ENCODE results near the gene CHP1.
"Not testable (repeated sequence)": the region's sequence is repeated elsewhere in the genome, so short reads cannot be mapped to it uniquely, and the experiment has no call there.

CHP1 gene

GRCh38 chr15:41238100-41238499 is 7.0 kb downstream of the CHP1 start:
- H3K4me3 ChIP-seq (ENCODE audit: insufficient read depth in 1 of 2, low read depth in 1 of 2, low read length in 2 of 2): no peak overlapping the region
- H2BK5ac ChIP-seq (ENCODE audit: low read depth, low read length, poor library complexity, severe bottlenecking): no peak overlapping the region
- H3K9ac ChIP-seq (ENCODE audit: low read length): no peak overlapping the region
- H3K23ac ChIP-seq (ENCODE audit: low read length in 2 of 2): no peak overlapping the region
- no peak overlapping the region for H3K4me2 ChIP-seq (ENCODE audit: low read length, poor library complexity, severe bottlenecking)
- 95% methylated on average over 2 of the region's 5 CpGs for WGBS
- no peak overlapping the region for H3K14ac ChIP-seq (ENCODE audit: low read length in 2 of 2)
- H3K9me3 ChIP-seq (ENCODE audit: control insufficient read depth, low read length): no peaks in the 10 kb centered on the region
- H2AK5ac ChIP-seq (ENCODE audit: low read length, severe bottlenecking): no peak overlapping the region
- no peak overlapping the region for H2BK15ac ChIP-seq (ENCODE audit: low read depth, poor library complexity, severe bottlenecking)
- no peak overlapping the region for H2BK12ac ChIP-seq (ENCODE audit: low read length in 2 of 2)
- H4K91ac ChIP-seq (ENCODE audit: low read length): no peak overlapping the region
- peaks cover 3 to 20% of the 10 kb centered on the region in 2 experiments for H3K36me3 ChIP-seq (ENCODE audit: control insufficient read depth in 1 of 2, insufficient read depth in 2 of 2, low read depth in 1 of 2, low read length in 2 of 2)
- H4K8ac ChIP-seq (ENCODE audit: low read length): no peak overlapping the region
- H2AFZ ChIP-seq (ENCODE audit: low read depth, low read length): no peak overlapping the region
- H3K4me1 ChIP-seq (ENCODE audit: control insufficient read depth, insufficient read depth, low read depth, low read length): no peaks in the 10 kb centered on the region
- no peak overlapping the region for H3K4ac ChIP-seq (ENCODE audit: low read depth in 1 of 2, low read length in 2 of 2)
- no peak for DNase-seq
- H3K27me3 ChIP-seq (ENCODE audit: control insufficient read depth in 1 of 2, insufficient read depth in 1 of 2, low read length in 2 of 2): no peaks in the 10 kb centered on the region
- no peak overlapping the region for H3K27ac ChIP-seq (ENCODE audit: low read length, poor library complexity, severe bottlenecking)
- no peak overlapping the region for H3K18ac ChIP-seq (ENCODE audit: low read depth in 1 of 2, low read length in 2 of 2)
- peaks cover 20% of the 10 kb centered on the region for H3K79me1 ChIP-seq (replicated peaks; ENCODE audit: low read length, poor library complexity, severe bottlenecking)
- no peak overlapping the region for H2BK120ac ChIP-seq (ENCODE audit: low read depth, low read length)

GRCh38 chr15:41241221-41241964 is 10.3 kb downstream of the CHP1 start:
- H3K36me3 ChIP-seq (ENCODE audit: control insufficient read depth in 1 of 2, insufficient read depth in 2 of 2, low read depth in 1 of 2, low read length in 2 of 2): peaks cover 14 to 40% of the 10 kb centered on the region in 2 experiments
- H3K14ac ChIP-seq (ENCODE audit: low read length in 2 of 2): no peak overlapping the region
- no peak overlapping the region for H2AFZ ChIP-seq (ENCODE audit: low read depth, low read length)
- no peak overlapping the region for H4K91ac ChIP-seq (ENCODE audit: low read length)
- H2AK5ac ChIP-seq (ENCODE audit: low read length, severe bottlenecking): no peak overlapping the region
- H3K79me1 ChIP-seq (replicated peaks; ENCODE audit: low read length, poor library complexity, severe bottlenecking): peaks cover 15% of the 10 kb centered on the region
- no peak overlapping the region for H3K4ac ChIP-seq (ENCODE audit: low read depth in 1 of 2, low read length in 2 of 2)
- no peak overlapping the region for H2BK12ac ChIP-seq (ENCODE audit: low read length in 2 of 2)
- H2BK15ac ChIP-seq (ENCODE audit: low read depth, poor library complexity, severe bottlenecking): no peak overlapping the region
- H2BK5ac ChIP-seq (ENCODE audit: low read depth, low read length, poor library complexity, severe bottlenecking): no peak overlapping the region
- H3K4me2 ChIP-seq (ENCODE audit: low read length, poor library complexity, severe bottlenecking): no peak overlapping the region
- H3K4me3 ChIP-seq (ENCODE audit: insufficient read depth in 1 of 2, low read depth in 1 of 2, low read length in 2 of 2): no peak overlapping the region
- DNase-seq: no peak
- WGBS: 92% methylated on average over 6 of the region's 6 CpGs
- H3K9ac ChIP-seq (ENCODE audit: low read length): no peak overlapping the region
- no peak overlapping the region for H3K23ac ChIP-seq (ENCODE audit: low read length in 2 of 2)
- no peak overlapping the region for H2BK120ac ChIP-seq (ENCODE audit: low read depth, low read length)
- H3K27me3 ChIP-seq (ENCODE audit: control insufficient read depth in 1 of 2, insufficient read depth in 1 of 2, low read length in 2 of 2): no peaks in the 10 kb centered on the region
- no peak overlapping the region for H3K18ac ChIP-seq (ENCODE audit: low read depth in 1 of 2, low read length in 2 of 2)
- H3K27ac ChIP-seq (ENCODE audit: low read length, poor library complexity, severe bottlenecking): no peak overlapping the region
- no peaks in the 10 kb centered on the region for H3K9me3 ChIP-seq (ENCODE audit: control insufficient read depth, low read length)
- no peaks in the 10 kb centered on the region for H3K4me1 ChIP-seq (ENCODE audit: control insufficient read depth, insufficient read depth, low read depth, low read length)
- H4K8ac ChIP-seq (ENCODE audit: low read length): no peak overlapping the region

GRCh38 chr15:41250745-41251144 is 19.7 kb downstream of the CHP1 start:
- not testable (repeated sequence) for H3K27ac ChIP-seq (ENCODE audit: low read length, poor library complexity, severe bottlenecking); H3K9ac ChIP-seq (ENCODE audit: low read length); H3K4me2 ChIP-seq (ENCODE audit: low read length, poor library complexity, severe bottlenecking); H2BK5ac ChIP-seq (ENCODE audit: low read depth, low read length, poor library complexity, severe bottlenecking); DNase-seq; H2BK120ac ChIP-seq (ENCODE audit: low read depth, low read length); H2BK12ac ChIP-seq (ENCODE audit: low read length in 2 of 2); H2AFZ ChIP-seq (ENCODE audit: low read depth, low read length); H3K14ac ChIP-seq (ENCODE audit: low read length in 2 of 2); H3K18ac ChIP-seq (ENCODE audit: low read depth in 1 of 2, low read length in 2 of 2); H3K9me3 ChIP-seq (ENCODE audit: control insufficient read depth, low read length); H3K27me3 ChIP-seq (ENCODE audit: control insufficient read depth in 1 of 2, insufficient read depth in 1 of 2, low read length in 2 of 2); H3K23ac ChIP-seq (ENCODE audit: low read length in 2 of 2); H3K4me3 ChIP-seq (ENCODE audit: insufficient read depth in 1 of 2, low read depth in 1 of 2, low read length in 2 of 2); H2AK5ac ChIP-seq (ENCODE audit: low read length, severe bottlenecking); H3K4ac ChIP-seq (ENCODE audit: low read depth in 1 of 2, low read length in 2 of 2); H2BK15ac ChIP-seq (ENCODE audit: low read depth, poor library complexity, severe bottlenecking); H3K4me1 ChIP-seq (ENCODE audit: control insufficient read depth, insufficient read depth, low read depth, low read length); H4K91ac ChIP-seq (ENCODE audit: low read length); H4K8ac ChIP-seq (ENCODE audit: low read length)
- peaks cover 12 to 33% of the 10 kb centered on the region in 2 experiments for H3K36me3 ChIP-seq (ENCODE audit: control insufficient read depth in 1 of 2, insufficient read depth in 2 of 2, low read depth in 1 of 2, low read length in 2 of 2)
- H3K79me1 ChIP-seq (replicated peaks; ENCODE audit: low read length, poor library complexity, severe bottlenecking): peaks cover 23% of the 10 kb centered on the region
- 97% methylated on average over 8 of the region's 8 CpGs for WGBS

- WGBS: 96% methylated on average over 5 of the region's 5 CpGs
- H2AFZ ChIP-seq (ENCODE audit: low read depth, low read length): no peak overlapping the region
- no peak overlapping the region for H4K8ac ChIP-seq (ENCODE audit: low read length)
Observed at GRCh38 chr15:41251411-41251810, 20.3 kb downstream of the CHP1 start.

More at GRCh38 chr15:41251411-41251810, 20.3 kb downstream of the CHP1 start:
- no peak overlapping the region for H3K18ac ChIP-seq (ENCODE audit: low read depth in 1 of 2, low read length in 2 of 2)
- no peaks in the 10 kb centered on the region for H3K27me3 ChIP-seq (ENCODE audit: control insufficient read depth in 1 of 2, insufficient read depth in 1 of 2, low read length in 2 of 2)
- peaks cover 23% of the 10 kb centered on the region for H3K79me1 ChIP-seq (replicated peaks; ENCODE audit: low read length, poor library complexity, severe bottlenecking)
- DNase-seq: no peak
- peak overlapping the region; percentile 44 for H2AK5ac ChIP-seq (ENCODE audit: low read length, severe bottlenecking)
- H3K9me3 ChIP-seq (ENCODE audit: control insufficient read depth, low read length): no peaks in the 10 kb centered on the region
- H3K4me1 ChIP-seq (ENCODE audit: control insufficient read depth, insufficient read depth, low read depth, low read length): peaks cover 6% of the 10 kb centered on the region
- H3K27ac ChIP-seq (ENCODE audit: low read length, poor library complexity, severe bottlenecking): no peak overlapping the region
- no peak overlapping the region for H3K9ac ChIP-seq (ENCODE audit: low read length)
- no peak overlapping the region for H3K4me2 ChIP-seq (ENCODE audit: low read length, poor library complexity, severe bottlenecking)
- no peak overlapping the region for H3K23ac ChIP-seq (ENCODE audit: low read length in 2 of 2)
- no peak overlapping the region for H4K91ac ChIP-seq (ENCODE audit: low read length)
- no peak overlapping the region for H2BK120ac ChIP-seq (ENCODE audit: low read depth, low read length)
- no peak overlapping the region for H3K14ac ChIP-seq (ENCODE audit: low read length in 2 of 2)
- no peak overlapping the region for H2BK12ac ChIP-seq (ENCODE audit: low read length in 2 of 2)
- H2BK15ac ChIP-seq (ENCODE audit: low read depth, poor library complexity, severe bottlenecking): no peak overlapping the region
- H2BK5ac ChIP-seq (ENCODE audit: low read depth, low read length, poor library complexity, severe bottlenecking): no peak overlapping the region
- H3K4ac ChIP-seq (ENCODE audit: low read depth in 1 of 2, low read length in 2 of 2): no peak overlapping the region
- peaks cover 9 to 32% of the 10 kb centered on the region in 2 experiments for H3K36me3 ChIP-seq (ENCODE audit: control insufficient read depth in 1 of 2, insufficient read depth in 2 of 2, low read depth in 1 of 2, low read length in 2 of 2)
- H3K4me3 ChIP-seq (ENCODE audit: insufficient read depth in 1 of 2, low read depth in 1 of 2, low read length in 2 of 2): no peak overlapping the region
